Kidney glomerular epithelial cell (primary cell): Measurements from ENCODE around the gene CREM.

Experiments
- DNase-seq: peaks from one replicate; lab custom pipeline; 2025; lab: John Stamatoyannopoulos, UW

Gene CREM

DNA sequence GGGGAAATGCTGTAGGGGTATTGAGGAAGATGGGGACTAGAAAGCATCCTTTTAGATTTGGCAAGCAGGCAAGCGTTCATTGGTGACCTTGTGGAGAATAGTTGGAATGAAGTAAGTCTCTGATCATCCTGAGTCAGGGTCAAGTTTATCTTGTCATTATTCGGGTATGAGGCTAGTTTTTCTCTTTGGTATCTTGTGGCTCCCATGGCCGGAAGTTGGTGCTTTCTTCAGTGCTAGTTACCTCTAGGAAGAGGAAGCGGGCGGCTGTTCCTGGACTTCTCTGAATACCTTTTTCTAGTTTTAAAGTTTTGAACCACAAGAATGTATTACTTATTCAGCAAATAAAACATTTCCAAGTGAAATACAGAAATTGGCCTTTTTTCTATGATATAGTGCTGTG lies 9.2 kb downstream of the CREM start:
- DNase-seq, result no peak

- no peak for DNase-seq
These were observed 9.7 kb downstream of the CREM start for GRCh38 chr10:35136263-35136815.

DNA sequence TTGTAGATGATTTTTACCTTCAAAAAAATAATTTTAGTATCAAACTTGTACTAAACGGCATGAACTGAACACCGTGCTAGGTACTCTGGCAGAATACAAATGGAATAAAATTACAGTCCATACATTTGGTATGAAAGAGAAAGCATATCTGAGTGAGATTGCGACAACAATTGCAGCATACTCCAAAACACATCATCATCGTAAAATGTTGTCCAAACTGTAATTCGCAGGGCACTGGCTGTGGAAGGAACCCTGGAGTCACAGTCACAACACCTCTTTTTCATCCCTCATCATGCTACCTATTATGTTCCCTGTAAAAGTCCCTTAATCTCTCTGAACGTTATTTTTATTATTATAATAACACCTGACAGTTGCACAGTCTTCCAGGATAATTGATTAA lies 13.5 kb downstream of the CREM start:
- no peak for DNase-seq

DNA sequence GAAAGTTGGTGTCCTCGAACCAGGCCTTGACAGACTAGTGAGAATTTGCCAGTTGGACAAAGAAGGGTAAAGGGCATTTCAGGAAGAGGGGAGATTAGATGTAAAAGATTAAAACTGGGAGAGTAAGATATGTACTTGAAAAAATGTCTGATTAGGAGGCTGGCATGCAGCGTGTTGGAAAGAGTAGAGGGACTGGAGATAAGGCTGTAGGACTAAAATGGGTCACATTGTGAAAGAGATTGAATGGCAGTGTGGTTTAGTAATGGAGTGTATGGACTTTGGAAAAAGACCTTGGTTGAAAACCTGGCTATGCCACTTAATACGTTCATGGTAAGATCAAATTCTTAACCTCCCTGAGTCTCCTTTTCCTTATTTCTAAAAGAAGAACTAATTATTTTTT lies 14.1 kb downstream of the CREM start:
- no peak for DNase-seq

- no peak for DNase-seq
These were observed 23.7 kb downstream of the CREM start for GRCh38 chr10:35150308-35150707.

DNA sequence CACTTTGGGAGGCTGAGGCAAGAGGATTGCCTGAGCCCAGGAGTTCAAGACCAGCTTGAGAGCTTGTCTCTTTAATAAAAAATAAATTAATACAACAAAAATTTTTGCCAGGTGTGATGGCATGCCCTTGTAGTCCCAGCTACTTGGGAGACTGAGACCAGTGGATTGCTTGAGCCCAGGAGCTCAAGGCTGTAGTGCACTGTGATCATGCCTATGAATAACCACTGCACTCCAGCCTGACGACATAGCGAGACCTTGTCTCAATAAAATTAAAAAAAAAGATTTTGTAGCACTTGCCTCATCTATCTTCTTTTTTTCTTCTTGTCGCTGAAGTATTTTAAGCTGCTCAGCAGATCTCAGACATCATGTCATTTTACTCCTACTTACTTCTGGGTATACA lies 26.3 kb downstream of the CREM start:
- no peak for DNase-seq

DNA sequence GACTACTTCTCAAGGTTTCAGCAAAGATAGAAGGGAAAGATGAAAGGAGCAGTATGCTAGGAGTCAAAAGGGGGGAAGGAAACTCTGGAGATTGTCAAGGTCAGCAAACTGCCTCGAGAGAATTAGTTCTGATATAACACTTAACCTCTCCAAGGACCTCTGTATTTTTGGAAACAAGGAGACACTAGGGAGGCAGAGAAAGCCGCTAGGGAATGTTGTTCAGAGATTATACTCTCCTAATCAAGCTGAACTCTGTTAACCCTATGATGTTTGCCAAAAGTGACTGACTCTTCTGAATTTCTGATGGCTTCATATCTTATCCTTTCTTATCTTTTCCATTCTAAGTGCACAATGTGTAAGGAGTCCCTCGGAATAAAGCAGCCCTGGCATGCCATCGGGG lies 27.1 kb downstream of the CREM start:
- no peak for DNase-seq

GRCh38 chr10:35160743-35161142 lies 34.1 kb downstream of the CREM start:
- no peak for DNase-seq

DNA sequence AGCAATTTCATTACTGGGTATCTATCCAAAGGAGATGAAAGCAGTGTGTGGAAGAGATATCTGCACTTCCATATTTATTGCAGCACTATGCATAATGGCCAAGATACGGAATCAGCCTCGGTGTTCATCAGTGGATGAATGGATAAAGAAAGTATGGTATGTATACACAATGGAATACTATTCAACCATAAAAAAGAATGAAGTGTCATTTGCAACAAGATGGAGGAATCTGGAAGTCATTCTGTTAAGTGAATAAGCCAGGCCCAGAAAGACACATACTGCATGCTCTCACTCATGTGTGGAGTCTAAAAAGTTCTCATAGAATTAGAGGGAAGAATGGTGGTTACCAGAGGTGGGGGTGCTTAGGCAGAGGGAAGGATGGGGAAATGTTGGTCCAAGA lies 35.3 kb downstream of the CREM start:
- DNase-seq, result no peak

DNA sequence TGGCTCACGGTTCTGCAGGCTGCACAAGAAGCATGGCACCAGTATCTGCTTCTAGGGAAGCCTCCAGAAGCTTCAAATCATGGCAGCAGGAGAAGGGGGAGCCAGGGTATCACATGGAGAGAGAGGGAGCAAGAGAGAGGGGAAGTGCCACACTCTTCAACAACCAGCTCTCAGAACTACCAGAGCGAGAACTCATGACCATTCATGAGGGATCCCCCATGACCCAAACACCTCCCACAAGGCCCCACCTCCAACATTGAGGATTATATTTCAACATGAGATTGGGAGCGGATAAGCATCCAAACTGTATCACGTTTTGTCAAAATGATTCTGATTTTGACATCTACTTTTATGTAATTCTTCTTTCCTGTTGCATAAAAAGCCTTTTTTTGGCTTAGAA lies 38.5 kb downstream of the CREM start:
- no peak for DNase-seq

DNA sequence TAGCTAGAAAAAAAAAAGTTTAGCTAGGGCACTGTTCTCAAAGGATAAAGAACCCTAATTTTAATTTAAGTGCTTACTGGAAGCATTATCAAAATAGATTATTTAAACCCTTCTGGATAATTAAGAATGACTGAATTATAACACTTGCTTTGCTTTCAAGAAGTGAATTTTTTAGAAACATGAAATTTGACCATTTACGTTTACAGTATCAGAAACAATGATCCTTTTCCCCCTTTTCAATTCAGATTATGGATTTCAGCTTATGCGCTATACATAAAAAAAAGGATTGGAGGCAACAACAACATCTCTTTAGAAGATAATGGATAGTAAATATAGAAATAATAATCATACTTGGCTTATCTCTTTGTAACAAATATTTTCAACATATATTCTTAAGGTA lies 39.2 kb downstream of the CREM start:
- DNase-seq, result no peak

DNA sequence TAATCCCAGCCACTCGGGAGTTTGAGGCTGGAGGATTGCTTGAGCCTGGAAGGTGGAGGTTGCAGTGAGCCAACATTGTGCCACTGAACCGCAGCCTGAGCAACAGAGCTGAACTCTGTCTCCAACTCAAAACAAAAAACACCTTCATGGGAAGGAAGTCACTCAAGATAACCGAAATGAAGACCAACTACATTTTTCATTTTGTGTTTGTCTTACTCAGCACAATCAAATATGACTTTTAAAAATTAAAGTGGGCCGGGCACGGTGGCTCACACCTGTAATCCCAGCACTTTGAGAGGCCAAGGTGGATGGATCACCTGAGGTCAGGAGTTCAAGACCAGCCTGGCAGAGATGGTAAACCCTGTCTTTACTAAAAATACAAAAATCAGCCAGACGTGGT lies 40.0 kb downstream of the CREM start:
- no peak for DNase-seq

GRCh38 chr10:35167342-35167741 lies 40.7 kb downstream of the CREM start:
- DNase-seq, result no peak

GRCh38 chr10:35172146-35172545 lies 45.5 kb downstream of the CREM start:
- DNase-seq, result no peak

DNA sequence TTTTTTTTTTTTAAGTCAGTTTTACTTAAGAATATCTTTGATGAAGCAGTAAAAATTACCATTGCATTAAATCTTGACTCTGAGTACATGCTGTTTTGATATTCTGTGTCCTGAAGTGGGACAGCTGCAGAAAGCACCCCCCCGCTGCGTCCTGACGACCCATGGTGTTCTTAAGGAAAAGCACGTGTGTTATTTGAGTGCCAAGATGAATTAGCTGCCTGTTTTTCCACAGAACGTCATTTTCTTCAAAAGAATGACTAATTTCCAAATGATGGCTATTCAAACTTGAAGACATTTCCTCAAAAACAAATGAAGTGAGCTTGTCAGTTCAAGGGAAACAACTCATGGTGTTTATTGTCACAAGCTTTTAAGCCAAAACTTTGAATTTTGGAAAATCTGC lies 45.9 kb downstream of the CREM start:
- DNase-seq, result no peak

GRCh38 chr10:35178331-35178730 lies 51.7 kb downstream of the CREM start:
- DNase-seq, result no peak

DNA sequence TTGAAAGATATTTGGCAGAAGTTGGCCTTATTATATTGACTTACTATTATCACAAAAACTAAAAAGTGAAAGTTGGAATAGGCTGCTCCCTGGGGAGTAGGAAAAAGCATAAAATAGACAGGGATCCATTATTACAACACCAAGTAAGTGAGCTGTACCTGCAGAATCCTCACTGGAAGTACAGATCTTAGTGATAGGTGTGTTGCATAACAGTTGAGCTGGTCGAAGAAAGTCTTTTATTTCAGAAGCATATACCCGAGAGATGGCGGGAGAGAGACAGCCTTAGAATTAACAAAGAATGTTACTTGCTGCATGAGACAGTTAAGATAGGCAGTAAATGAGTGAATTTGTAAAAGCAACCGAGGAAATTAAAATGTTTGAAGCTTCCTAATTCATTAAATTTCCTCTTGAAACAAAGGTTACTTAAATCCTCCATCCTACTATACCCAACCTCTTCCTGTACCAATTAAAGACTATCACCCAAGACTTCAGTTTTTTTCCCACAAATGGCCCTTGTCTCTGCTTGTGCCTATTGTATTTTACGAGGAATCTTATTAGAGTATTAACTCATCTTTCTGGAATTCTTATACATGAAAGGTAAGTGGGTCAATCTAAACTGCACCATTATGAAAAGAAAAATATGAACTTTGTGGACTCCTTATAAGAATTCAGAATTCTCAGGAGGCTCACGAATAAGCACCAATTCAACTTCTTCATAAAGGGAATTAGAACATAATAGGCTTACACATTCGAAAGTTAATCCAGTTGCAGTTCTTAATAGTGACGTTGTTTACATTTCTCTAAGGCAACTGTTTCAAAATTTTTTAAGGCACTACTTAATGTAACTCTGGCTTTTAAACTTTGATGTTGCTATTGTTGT lies 56.2 kb downstream of the CREM start:
- no peak for DNase-seq

GRCh38 chr10:35184527-35185171 lies 58.0 kb downstream of the CREM start:
- DNase-seq, result no peak

- DNase-seq, result no peak
These were observed 58.8 kb downstream of the CREM start for GRCh38 chr10:35185260-35186034.

GRCh38 chr10:35188954-35189353 lies 62.3 kb downstream of the CREM start:
- DNase-seq, result no peak

DNA sequence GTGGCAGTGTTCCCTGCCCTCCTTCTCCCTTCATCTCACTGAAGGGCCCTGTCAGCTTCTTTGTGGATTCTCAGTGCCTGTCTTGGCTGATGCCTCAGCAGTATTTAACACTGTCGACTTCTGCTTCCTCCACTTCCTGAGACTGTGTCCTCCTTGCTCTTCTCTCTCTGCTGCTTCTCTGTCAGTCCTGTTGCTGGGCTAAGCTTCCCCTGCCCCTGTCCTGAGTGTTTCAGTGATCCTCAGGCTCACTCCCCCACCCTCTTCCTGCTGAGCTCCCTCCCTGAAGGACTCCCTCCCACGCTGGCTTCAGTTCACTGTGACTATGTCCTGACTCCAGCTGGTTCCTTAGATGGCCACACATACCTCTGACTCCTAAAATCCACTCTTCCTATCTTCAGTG lies 64.9 kb downstream of the CREM start:
- no peak for DNase-seq

DNA sequence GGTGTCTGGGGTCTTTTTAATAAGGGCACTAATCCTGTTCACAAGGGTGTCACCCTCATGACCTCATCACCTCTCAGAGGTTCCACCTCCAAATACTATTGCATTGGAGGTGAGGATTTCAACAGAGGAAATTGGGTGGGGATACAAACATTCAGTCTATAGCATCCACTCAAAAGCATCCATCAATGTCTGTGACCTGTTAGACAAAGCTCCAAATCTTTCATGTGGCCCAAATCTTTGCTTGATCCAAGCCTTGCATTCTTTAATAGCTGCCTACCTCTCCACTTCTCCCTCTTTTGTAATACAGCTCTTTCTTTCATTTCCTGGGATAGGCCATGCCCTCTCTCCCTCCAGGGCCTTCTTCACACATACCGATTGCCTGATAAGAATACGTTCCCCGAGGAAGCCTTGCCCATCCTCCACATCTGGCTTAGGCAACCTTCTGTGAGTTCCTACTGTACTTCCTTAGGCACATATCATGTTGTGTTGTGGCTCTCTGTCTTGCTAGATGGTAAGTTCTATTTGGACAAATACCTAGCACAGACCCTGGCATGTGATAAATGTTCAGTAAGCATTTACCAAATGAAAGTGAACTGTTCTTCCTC lies 66.1 kb downstream of the CREM start:
- DNase-seq, result no peak
